Omental fat pad (tissue), 4 donors: ENCODE data around the gene PTOV1. TPM values are rescaled to one million over a fixed set of nuclear protein-coding genes. Genes with fewer than 3 reads are reported as not detected.

Experiments used
- ATAC-seq: fragments of 150-250 bp; one replicate; pipeline ENCODE4 v1.9.1; 2016; ENCODE audit warnings: mild to moderate bottlenecking, moderate library complexity; ENCODE audit not compliant: low FRiP score
- DNase-seq: peaks from one replicate; pipeline ENCODE4 v3.0.0-alpha.2; 2019; ENCODE audit warnings: low spot score
- CTCF ChIP-seq, 3 donors: fragments of 450-650 bp; IDR thresholded peaks; one replicate each; pipeline ENCODE4 v1.5.1; 2016 to 2017; ENCODE audit warnings: antibody characterized with exemption in 3 of 3, mild to moderate bottlenecking in 3 of 3, moderate library complexity in 2 of 3
- total RNA-seq, 4 donors: library from RNA; depleted of rRNA; stranded (reverse); fragments of >200 nt; gene quantifications; one replicate each; pipeline ENCODE4 v1.1.0, GENCODE V29; 2016

The PTOV1 gene
- total RNA-seq, 4 donors from 2014 or later = 37.3 to 64.8 (median 58.1) TPM

- DNase-seq = no peak
- no peak for ATAC-seq
- TF ChIP-seq CTCF (IDR thresholded peaks at IDR 0.05) = no peak
Observed at GRCh38 chr19:49806620-49806959, 44.4 kb upstream of the PTOV1 start.

- DNase-seq = no peak
- TF ChIP-seq CTCF (IDR thresholded peaks at IDR 0.05) = no peak
- ATAC-seq = no peak
Observed at GRCh38 chr19:49807058-49807903, 43.7 kb upstream of the PTOV1 start.

GRCh38 chr19:49807904-49808675, 42.9 kb upstream of the PTOV1 start:
- no peak for TF ChIP-seq CTCF (IDR thresholded peaks at IDR 0.05)
- no peak for DNase-seq
- no peak for ATAC-seq

- ATAC-seq (peak; percentile 65), DNase-seq (peak; percentile 97)
- TF ChIP-seq CTCF (IDR thresholded peaks at IDR 0.05) = no peak
Observed at GRCh38 chr19:49808711-49809159, 42.2 kb upstream of the PTOV1 start.

- no peak for TF ChIP-seq CTCF (IDR thresholded peaks at IDR 0.05)
- DNase-seq = no peak
- peak; percentile 7 for ATAC-seq
Observed at GRCh38 chr19:49809160-49809940, 41.6 kb upstream of the PTOV1 start.

GRCh38 chr19:49809941-49810389, 41.0 kb upstream of the PTOV1 start:
- DNase-seq (no peak), ATAC-seq (no peak)
- no peak for TF ChIP-seq CTCF (IDR thresholded peaks at IDR 0.05)
